H1 (cell line): ENCODE measurements around the gene NAA10. TPM values are rescaled to one million over a fixed set of nuclear protein-coding genes. Genes with fewer than 3 reads are reported as not detected.
A peak's percentile ranks its signal among the peaks of the same experiment; 100 is the strongest.

ENCODE experiments used
- CTCF ChIA-PET: fragments of 300-600 bp; sonication (Branson Sonifier 250); formaldehyde crosslinking; loops from one replicate; lab custom pipeline; 2021; ENCODE audit not compliant: partially characterized antibody; lab: Charles Lee
- POLR2A ChIA-PET: fragments of 300-600 bp; sonication (Branson Sonifier 250); formaldehyde crosslinking; loops from one replicate; lab custom pipeline; 2021; ENCODE audit warnings: inconsistent platforms; ENCODE audit not compliant: partially characterized antibody; lab: Charles Lee
- DNase-seq, 2 experiments: peaks; one replicate each; pipeline versions ENCODE4 v3.0.0 to v3.0.0-alpha.2; 2010 to 2022; ENCODE audit warnings: low spot score in 2 of 2, low read depth in 1 of 2, mixed read lengths in 1 of 2
- FAIRE-seq: peaks from 2 replicates; lab custom pipeline; 2011; peaks lifted over from hg19 to GRCh38; lab: Jason Lieb, UNC
- H2AFZ ChIP-seq: 2 replicates; pipeline ENCODE4 v1.8.1; 2012; ENCODE audit warnings: low read length, inconsistent platforms
- H2AK5ac ChIP-seq: 2 replicates; pipeline ENCODE4 v1.6.1; 2013; ENCODE audit warnings: low read depth, low read length
- H2BK120ac ChIP-seq: replicated peaks from 2 replicates; pipeline ENCODE3; 2013; ENCODE audit warnings: low read depth, low read length, inconsistent platforms
- H2BK12ac ChIP-seq: 2 replicates; pipeline ENCODE4 v1.6.1; 2013; ENCODE audit warnings: low read depth, low read length
- H2BK15ac ChIP-seq: 2 replicates; pipeline ENCODE4 v1.6.1; 2013; ENCODE audit warnings: low read length
- H2BK20ac ChIP-seq: 2 replicates; pipeline ENCODE4 v1.6.1; 2013; ENCODE audit warnings: low read length
- H2BK5ac ChIP-seq: 2 replicates; pipeline ENCODE4 v1.6.1; 2013; ENCODE audit warnings: low read depth, low read length
- H3K14ac ChIP-seq: 2 replicates; pipeline ENCODE4 v1.6.1; 2013; ENCODE audit warnings: inconsistent platforms; ENCODE audit not compliant: insufficient read length
- H3K18ac ChIP-seq: 2 replicates; pipeline ENCODE4 v1.6.1; 2013; ENCODE audit warnings: low read length; ENCODE audit errors: extremely low read depth
- H3K23ac ChIP-seq: 2 replicates; pipeline ENCODE4 v1.6.1; 2013; ENCODE audit warnings: inconsistent platforms; ENCODE audit not compliant: insufficient read length
- H3K23me2 ChIP-seq: 2 replicates; pipeline ENCODE4 v1.6.1; 2013; ENCODE audit warnings: low read depth, low read length
- H3K27ac ChIP-seq: 2 replicates; pipeline ENCODE4 v1.6.1; 2011; ENCODE audit warnings: low read depth, low read length, inconsistent platforms
- H3K27me3 ChIP-seq, 4 experiments: replicated peaks in 1 of 4; 1 replicate in 1 of 4; 2 replicates in 3 of 4; pipeline versions ENCODE4 v1.6.1 to v1.8.1; 2011 to 2013; ENCODE audit warnings: low read length in 3 of 4, mild to moderate bottlenecking in 3 of 4, inconsistent platforms in 2 of 4, mixed read lengths in 2 of 4, moderate library complexity in 1 of 4; ENCODE audit not compliant: control insufficient read depth in 3 of 4, insufficient read depth in 3 of 4; ENCODE audit errors: extremely low read depth in 1 of 4
- H3K36me3 ChIP-seq, 4 experiments: 2 replicates each; pipeline versions ENCODE4 v1.6.1 to v1.8.1; 2011 to 2013; ENCODE audit warnings: mild to moderate bottlenecking in 4 of 4, low read length in 3 of 4, moderate library complexity in 2 of 4, control low read depth in 1 of 4, inconsistent platforms in 1 of 4; ENCODE audit not compliant: insufficient read depth in 4 of 4, control insufficient read depth in 2 of 4
- H3K4ac ChIP-seq: replicated peaks from 2 replicates; pipeline ENCODE3; 2013; ENCODE audit warnings: low read length, low read depth, mixed read lengths, inconsistent platforms; ENCODE audit not compliant: insufficient read length
- H3K4me1 ChIP-seq, 4 experiments: replicated peaks in 1 of 4; 1 replicate in 1 of 4; 2 replicates in 3 of 4; pipeline versions ENCODE4 v1.6.1 to v1.8.1; 2011 to 2013; ENCODE audit warnings: low read length in 3 of 4, inconsistent platforms in 2 of 4, mixed read lengths in 1 of 4; ENCODE audit not compliant: insufficient read depth in 4 of 4, control insufficient read depth in 3 of 4
- H3K4me2 ChIP-seq, 2 experiments: 2 replicates each; pipeline versions ENCODE4 v1.6.1 to v1.8.1; 2011 to 2013; ENCODE audit warnings: low read depth in 2 of 2, low read length in 2 of 2, control low read depth in 1 of 2, inconsistent platforms in 1 of 2, mild to moderate bottlenecking in 1 of 2; ENCODE audit not compliant: insufficient read depth in 1 of 2
- H3K4me3 ChIP-seq, 4 experiments: fragments of 200-600, 300-600 bp in 1 of 4; sonication (generic), shearing (Covaris generic), sonication (Bioruptor Twin) in 1 of 4; 2 replicates each; pipeline versions ENCODE4 v1.5.1 to v1.8.1; 2011 to 2016; ENCODE audit warnings: low read length in 4 of 4, low read depth in 3 of 4, control low read depth in 2 of 4, inconsistent platforms in 2 of 4, mild to moderate bottlenecking in 2 of 4, mixed read lengths in 1 of 4, moderate library complexity in 1 of 4; ENCODE audit not compliant: insufficient read depth in 2 of 4; ENCODE audit errors: extremely low read depth in 1 of 4
- H3K56ac ChIP-seq: replicated peaks from 2 replicates; pipeline ENCODE3; 2013; ENCODE audit warnings: low read depth, mild to moderate bottlenecking, mixed read lengths, low read length, inconsistent platforms; ENCODE audit not compliant: insufficient read length
- H3K79me1 ChIP-seq: 2 replicates; pipeline ENCODE4 v1.6.1; 2013; ENCODE audit warnings: low read depth, low read length, control low read depth
- H3K79me2 ChIP-seq, 2 experiments: 2 replicates each; pipeline versions ENCODE4 v1.6.1 to v1.8.1; 2012 to 2013; ENCODE audit warnings: low read length in 2 of 2, mild to moderate bottlenecking in 2 of 2, inconsistent platforms in 1 of 2; ENCODE audit not compliant: insufficient read depth in 2 of 2, control insufficient read depth in 1 of 2
- H3K9ac ChIP-seq, 4 experiments: replicated peaks in 1 of 4; 1 replicate in 1 of 4; 2 replicates in 3 of 4; pipeline versions ENCODE4 v1.6.1 to v1.8.1; 2011 to 2013; ENCODE audit warnings: low read depth in 3 of 4, low read length in 3 of 4, control low read depth in 2 of 4, mild to moderate bottlenecking in 2 of 4, moderate library complexity in 2 of 4, inconsistent platforms in 1 of 4; ENCODE audit errors: extremely low read depth in 1 of 4
- H3K9me3 ChIP-seq, 2 experiments: 2 replicates each; pipeline versions ENCODE4 v1.6.1 to v1.8.1; 2012 to 2013; ENCODE audit warnings: mild to moderate bottlenecking in 2 of 2, moderate library complexity in 2 of 2, control low read depth in 1 of 2, inconsistent platforms in 1 of 2, low read depth in 1 of 2, low read length in 1 of 2, mixed read lengths in 1 of 2; ENCODE audit not compliant: insufficient read depth in 2 of 2
- H4K20me1 ChIP-seq, 2 experiments: replicated peaks in 1 of 2; 2 replicates each; pipeline versions ENCODE3 to v1.8.1; 2011 to 2013; ENCODE audit warnings: inconsistent platforms in 2 of 2, low read length in 2 of 2, mild to moderate bottlenecking in 1 of 2; ENCODE audit not compliant: insufficient read depth in 2 of 2, control insufficient read depth in 1 of 2
- H4K5ac ChIP-seq: 2 replicates; pipeline ENCODE4 v1.6.1; 2013; ENCODE audit warnings: low read length, low read depth, mixed read lengths, inconsistent platforms; ENCODE audit not compliant: insufficient read length
- H4K8ac ChIP-seq: 2 replicates; pipeline ENCODE4 v1.8.0; 2013; ENCODE audit warnings: mild to moderate bottlenecking, moderate library complexity, low read length, inconsistent platforms; ENCODE audit not compliant: insufficient read depth; ENCODE audit errors: extremely low read depth
- H4K91ac ChIP-seq: replicated peaks from 2 replicates; pipeline ENCODE3; 2013; ENCODE audit warnings: low read length, mixed read lengths, inconsistent platforms; ENCODE audit not compliant: insufficient read length
- CBX8 ChIP-seq: fragments of 300-800, 300-1000 bp; sonication (generic); IDR thresholded peaks from 2 replicates; pipeline ENCODE4 v1.7.1; 2016; ENCODE audit warnings: low read depth, low read length, borderline replicate concordance
- KDM5A ChIP-seq: fragments of 200-600 bp; IDR thresholded peaks from 2 replicates; pipeline ENCODE4 v1.7.1; 2012; ENCODE audit warnings: mild to moderate bottlenecking, low read length, inconsistent platforms, mixed read lengths
- PHF8 ChIP-seq: fragments of 200-600 bp; sonication (generic); conservative IDR thresholded peaks from 2 replicates; pipeline ENCODE4 v1.7.1; 2012; ENCODE audit warnings: low read depth, mild to moderate bottlenecking, inconsistent platforms, low read length, moderate library complexity
- POLR2A ChIP-seq, 2 experiments: IDR thresholded peaks; 1 replicate in 1 of 2; 2 replicates in 1 of 2; pipeline ENCODE4 v1.6.1; 2011; ENCODE audit warnings: low read depth in 2 of 2, low read length in 2 of 2, mild to moderate bottlenecking in 2 of 2; ENCODE audit errors: control extremely low read depth in 1 of 2
- RAD21 ChIP-seq, 2 experiments: IDR thresholded peaks in 1 of 2; conservative IDR thresholded peaks in 1 of 2; 2 replicates each; pipeline ENCODE4 v1.6.1; 2011; ENCODE audit warnings: low read depth in 2 of 2, low read length in 2 of 2, improper control_type of control experiment in 1 of 2, inconsistent platforms in 1 of 2, mild to moderate bottlenecking in 1 of 2, moderate library complexity in 1 of 2
- SIRT6 ChIP-seq: IDR thresholded peaks from one replicate; pipeline ENCODE4 v1.7.1; 2012; ENCODE audit warnings: low read length, inconsistent platforms
- SIX5 ChIP-seq: IDR thresholded peaks from 2 replicates; pipeline ENCODE4 v1.6.1; 2011; ENCODE audit warnings: mild to moderate bottlenecking, low read depth, low read length
- SP4 ChIP-seq: IDR thresholded peaks from 2 replicates; pipeline ENCODE4 v1.6.1; 2012; ENCODE audit warnings: low read length, inconsistent platforms
- TEAD4 ChIP-seq: IDR thresholded peaks from 2 replicates; pipeline ENCODE4 v1.6.1; 2012; ENCODE audit warnings: low read depth, low read length, inconsistent platforms, mixed read lengths
- WGBS, 2 experiments: shearing (Covaris generic) in 1 of 2; methylation state at CpG; one replicate each; pipeline versions ENCODE4 v1.1.6 to v1.1.7; 2013 to 2015; ENCODE audit warnings: low lambda C conversion rate in 2 of 2, mixed read lengths in 2 of 2, inconsistent platforms in 1 of 2, low coverage in 1 of 2, missing lambda C conversion rate in 1 of 2; ENCODE audit not compliant: insufficient replicate concordance in 2 of 2, insufficient coverage in 1 of 2, insufficient read length in 1 of 2; ENCODE audit errors: extremely low coverage in 1 of 2, missing lambda C conversion rate in 1 of 2; 5-methylcytosine and 5-hydroxymethylcytosine counted together
- polyA plus RNA-seq, 7 experiments: library from polyadenylated mRNA; depleted of rRNA in 3 of 7; stranded (reverse) in 5 of 7; unstranded in 2 of 7; fragments of >200 nt in 5 of 7; fragments of 200-250 nt in 2 of 7; gene quantifications; 1 replicate in 5 of 7; 2 replicates in 1 of 7; 4 replicates in 1 of 7; pipeline versions ENCODE4 v1.2.1 to v1.2.3, GENCODE V29; 2011 to 2013; ENCODE audit warnings: missing spikeins in 2 of 7, mixed read lengths in 2 of 7
- total RNA-seq: library from RNA; stranded (reverse); fragmentation: NEBNext Ultra II Directional; extraction: Animal tissue kit (Norgen Biotek cat#: 25700); gene quantifications from 2 replicates; pipeline ENCODE4 v1.2.1, GENCODE V29; 2021
- TF ChIP-seq, protein P1 (sequence below): IDR thresholded peaks from 2 replicates; pipeline ENCODE4 v1.6.1; 2012; ENCODE audit warnings: inconsistent platforms
- TF ChIP-seq, protein P2 (sequence below), 3 experiments: IDR thresholded peaks; 1 replicate in 2 of 3; 2 replicates in 1 of 3; pipeline versions ENCODE4 v1.5.1 to v1.6.1; 2011; ENCODE audit warnings: low read length in 3 of 3, mild to moderate bottlenecking in 3 of 3, inconsistent platforms in 2 of 3, low read depth in 1 of 3, moderate library complexity in 1 of 3; ENCODE audit not compliant: insufficient read depth in 1 of 3; ENCODE audit errors: control extremely low read depth in 1 of 3

Gene NAA10
- total and polyA plus RNA-seq, 2 of the 8 experiments (the other 6 are each of a cell fraction or from before 2014, with no cell fraction given), result 80.4 to 98.8 TPM

DNA sequence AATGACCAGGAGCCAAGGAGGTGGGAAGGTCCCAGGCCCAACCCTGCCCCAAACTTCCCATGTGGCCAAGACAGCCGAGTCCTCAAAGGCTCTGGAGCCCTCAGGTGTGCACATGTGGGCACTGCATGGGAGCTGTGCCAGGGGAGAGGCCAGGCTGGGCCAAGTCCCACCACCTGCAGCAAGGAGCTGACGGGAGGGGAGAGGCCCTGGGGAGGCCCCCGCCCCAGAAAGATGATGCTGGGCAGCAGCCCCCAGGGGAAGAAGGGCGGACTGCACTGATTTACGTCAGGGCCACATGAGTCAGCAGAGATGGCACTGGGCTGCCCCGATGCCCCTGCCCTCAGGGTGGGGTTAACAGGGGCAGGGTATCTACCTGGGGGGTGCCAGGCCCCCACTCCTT is 50.2 kb downstream of the NAA10 start:
- H3K4me1 ChIP-seq, result peaks cover 4 to 36% (median 23%) of the 10 kb centered on the region in 4 experiments
- TF ChIP-seq, protein P1, sequence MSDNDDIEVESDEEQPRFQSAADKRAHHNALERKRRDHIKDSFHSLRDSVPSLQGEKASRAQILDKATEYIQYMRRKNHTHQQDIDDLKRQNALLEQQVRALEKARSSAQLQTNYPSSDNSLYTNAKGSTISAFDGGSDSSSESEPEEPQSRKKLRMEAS, result peak; percentile 19; the same call in 1 of the 2 replicates
- no peak for TF ChIP-seq KDM5A
- no peak for TF ChIP-seq SP4
- no peak for TF ChIP-seq CBX8
- TF ChIP-seq, protein P2, sequence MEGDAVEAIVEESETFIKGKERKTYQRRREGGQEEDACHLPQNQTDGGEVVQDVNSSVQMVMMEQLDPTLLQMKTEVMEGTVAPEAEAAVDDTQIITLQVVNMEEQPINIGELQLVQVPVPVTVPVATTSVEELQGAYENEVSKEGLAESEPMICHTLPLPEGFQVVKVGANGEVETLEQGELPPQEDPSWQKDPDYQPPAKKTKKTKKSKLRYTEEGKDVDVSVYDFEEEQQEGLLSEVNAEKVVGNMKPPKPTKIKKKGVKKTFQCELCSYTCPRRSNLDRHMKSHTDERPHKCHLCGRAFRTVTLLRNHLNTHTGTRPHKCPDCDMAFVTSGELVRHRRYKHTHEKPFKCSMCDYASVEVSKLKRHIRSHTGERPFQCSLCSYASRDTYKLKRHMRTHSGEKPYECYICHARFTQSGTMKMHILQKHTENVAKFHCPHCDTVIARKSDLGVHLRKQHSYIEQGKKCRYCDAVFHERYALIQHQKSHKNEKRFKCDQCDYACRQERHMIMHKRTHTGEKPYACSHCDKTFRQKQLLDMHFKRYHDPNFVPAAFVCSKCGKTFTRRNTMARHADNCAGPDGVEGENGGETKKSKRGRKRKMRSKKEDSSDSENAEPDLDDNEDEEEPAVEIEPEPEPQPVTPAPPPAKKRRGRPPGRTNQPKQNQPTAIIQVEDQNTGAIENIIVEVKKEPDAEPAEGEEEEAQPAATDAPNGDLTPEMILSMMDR (IDR thresholded peaks at IDR 0.05; ENCODE audit: control extremely low read depth in 1 of 3, insufficient read depth in 1 of 3, low read depth in 1 of 3, low read length in 3 of 3), result peak in 2 of 3 experiments; percentile 53 to 65; a peak in 3 of 4 replicates
- no peak for TF ChIP-seq SIRT6
- TF ChIP-seq SIX5, result no peak
- TF ChIP-seq PHF8, result no peak
- no peak for TF ChIP-seq TEAD4
- TF ChIP-seq RAD21 (IDR thresholded peaks at IDR 0.05 in 1 of 2, conservative IDR thresholded peaks at IDR 0.05 in 1 of 2; ENCODE audit: low read depth in 2 of 2, low read length in 2 of 2), result peak; percentile 72 to 85
- no peak for TF ChIP-seq POLR2A (IDR thresholded peaks at IDR 0.05; ENCODE audit: control extremely low read depth in 1 of 2, low read depth in 2 of 2, low read length in 2 of 2)

More for the DNA sequence above, 50.2 kb downstream of the NAA10 start:
- WGBS, 2 experiments, result 84% methylated on average over 4 of the region's 6 CpGs; no CpG with 5 or more reads in 1 of the 2 experiments
- Histone ChIP-seq H3K36me3 (no peaks in the 10 kb centered on the region), H2AK5ac (no peak overlapping the region), H3K4ac (no peak overlapping the region), H3K27me3 (peaks cover 0 to 17% (median under 1%) of the 10 kb centered on the region in 4 experiments; a peak in 3 of 7 replicates), H4K20me1 (peaks cover 0 to 2% of the 10 kb centered on the region in 2 experiments), H3K79me1 (no peaks in the 10 kb centered on the region), H3K9ac (no peak overlapping the region), H3K4me2 (peak overlapping the region; percentile 74 to 78), H2BK15ac (no peak overlapping the region), H3K9me3 (no peaks in the 10 kb centered on the region), H2BK12ac (no peak overlapping the region), H3K14ac (no peak overlapping the region), H3K4me3 (peak overlapping the region in 2 of 4 experiments; percentile 51 to 64; a peak in 3 of 8 replicates), H3K18ac (no peak overlapping the region), H3K23me2 (peaks cover 8% of the 10 kb centered on the region; the same call in 1 of the 2 replicates), H3K79me2 (no peaks in the 10 kb centered on the region; a peak in 1 of 4 replicates), H2AFZ (no peak overlapping the region), H2BK5ac (no peak overlapping the region), H2BK20ac (no peak overlapping the region), H4K8ac (no peak overlapping the region), H3K56ac (no peak overlapping the region), H2BK120ac (no peak overlapping the region), H3K23ac (no peak overlapping the region), H4K91ac (no peak overlapping the region), H3K27ac (no peak overlapping the region), H4K5ac (no peak overlapping the region)
- DNase-seq (no peak), FAIRE-seq (no peak)
- ChIA-PET POLR2A (interaction anchor here (1.0 kb wide), 1 partner anchor 90 kb away, joined by 3 read pairs; the partner anchor contains the start of genes IDH3G and SSR4), CTCF (interaction anchor here (0.6 to 2.4 kb wide), 13 partner anchors 13 to 122 kb away, joined by 3 to 7 read pairs (median 4); partner anchors contain the start of gene SSR4)
